ENCODE data around the gene TMEM117. TPM values are rescaled to one million over a fixed set of nuclear protein-coding genes. Genes with fewer than 3 reads are reported as not detected.

TMEM117 gene
- total RNA-seq, 2 donors from 2014 or later: 5.8 to 6.5 TPM

- H3K9me3 ChIP-seq (ENCODE audit: control insufficient read depth, low read length, poor library complexity, severe bottlenecking): no peaks in the 10 kb centered on the region
- H3K27ac Mint-ChIP-seq: no peak overlapping the region
- H3K4me3 Mint-ChIP-seq: no peak overlapping the region
- DNase-seq (no peak), ATAC-seq (no peak)
- H3K27me3 Mint-ChIP-seq: no peaks in the 10 kb centered on the region
- peaks cover 6% of the 10 kb centered on the region for H3K4me1 Mint-ChIP-seq
- H3K36me3 Mint-ChIP-seq (ENCODE audit: low read depth): no peaks in the 10 kb centered on the region
Measured at GRCh38 chr12:44285321-44285960, 449.6 kb downstream of the TMEM117 start.

- no peak for ATAC-seq
- Mint-ChIP-seq H3K4me3 (no peak overlapping the region), H3K36me3 (ENCODE audit: low read depth) (no peaks in the 10 kb centered on the region), H3K4me1 (peaks cover 6% of the 10 kb centered on the region), H3K27ac (peak overlapping the region; percentile 10), H3K27me3 (no peaks in the 10 kb centered on the region)
- no peaks in the 10 kb centered on the region for H3K9me3 ChIP-seq (ENCODE audit: control insufficient read depth, low read length, poor library complexity, severe bottlenecking)
- DNase-seq: no peak
Measured at GRCh38 chr12:44286336-44286735, 450.5 kb downstream of the TMEM117 start.

- ATAC-seq (no peak), DNase-seq (no peak)
- H3K9me3 ChIP-seq (ENCODE audit: control insufficient read depth, low read length, poor library complexity, severe bottlenecking): no peaks in the 10 kb centered on the region
- Mint-ChIP-seq H3K27me3 (no peaks in the 10 kb centered on the region), H3K4me1 (peaks cover 6% of the 10 kb centered on the region), H3K4me3 (no peak overlapping the region), H3K27ac (peak overlapping the region; percentile 10), H3K36me3 (ENCODE audit: low read depth) (no peaks in the 10 kb centered on the region)
Measured at GRCh38 chr12:44286821-44287505, 451.1 kb downstream of the TMEM117 start.

- no peaks in the 10 kb centered on the region for H3K9me3 ChIP-seq (ENCODE audit: control insufficient read depth, low read length, poor library complexity, severe bottlenecking)
- no peak overlapping the region for H3K27ac Mint-ChIP-seq
- no peak overlapping the region for H3K4me3 Mint-ChIP-seq
- no peak for ATAC-seq
- no peaks in the 10 kb centered on the region for H3K27me3 Mint-ChIP-seq
- H3K36me3 Mint-ChIP-seq (ENCODE audit: low read depth): peaks cover 3% of the 10 kb centered on the region
- H3K4me1 Mint-ChIP-seq: peaks cover 6% of the 10 kb centered on the region
- no peak for DNase-seq
Measured at GRCh38 chr12:44287545-44287944, 451.7 kb downstream of the TMEM117 start.

GRCh38 chr12:44294649-44295048 lies 458.8 kb downstream of the TMEM117 start:
- peaks cover 7% of the 10 kb centered on the region for H3K36me3 Mint-ChIP-seq (ENCODE audit: low read depth)
- ATAC-seq: no peak
- H3K27ac Mint-ChIP-seq: no peak overlapping the region
- no peaks in the 10 kb centered on the region for H3K27me3 Mint-ChIP-seq
- H3K4me3 Mint-ChIP-seq: no peak overlapping the region
- DNase-seq: no peak
- no peaks in the 10 kb centered on the region for H3K9me3 ChIP-seq (ENCODE audit: control insufficient read depth, low read length, poor library complexity, severe bottlenecking)
- no peaks in the 10 kb centered on the region for H3K4me1 Mint-ChIP-seq

GRCh38 chr12:44295958-44296623 lies 460.2 kb downstream of the TMEM117 start:
- peaks cover 8% of the 10 kb centered on the region for H3K36me3 Mint-ChIP-seq (ENCODE audit: low read depth)
- H3K27me3 Mint-ChIP-seq: no peaks in the 10 kb centered on the region
- H3K4me1 Mint-ChIP-seq: no peaks in the 10 kb centered on the region
- no peak overlapping the region for H3K27ac Mint-ChIP-seq
- no peak overlapping the region for H3K4me3 Mint-ChIP-seq
- ATAC-seq: no peak
- no peaks in the 10 kb centered on the region for H3K9me3 ChIP-seq (ENCODE audit: control insufficient read depth, low read length, poor library complexity, severe bottlenecking)
- no peak for DNase-seq

- H3K27ac Mint-ChIP-seq: no peak overlapping the region
- DNase-seq (no peak), ATAC-seq (no peak)
- peaks cover 10% of the 10 kb centered on the region for H3K36me3 Mint-ChIP-seq (ENCODE audit: low read depth)
- H3K4me3 Mint-ChIP-seq: no peak overlapping the region
- H3K4me1 Mint-ChIP-seq: no peaks in the 10 kb centered on the region
- no peaks in the 10 kb centered on the region for H3K27me3 Mint-ChIP-seq
- H3K9me3 ChIP-seq (ENCODE audit: control insufficient read depth, low read length, poor library complexity, severe bottlenecking): no peaks in the 10 kb centered on the region
Measured at GRCh38 chr12:44296624-44297197, 460.8 kb downstream of the TMEM117 start.

- Mint-ChIP-seq H3K4me3 (no peak overlapping the region), H3K27ac (no peak overlapping the region), H3K36me3 (ENCODE audit: low read depth) (peaks cover 6% of the 10 kb centered on the region), H3K4me1 (no peaks in the 10 kb centered on the region), H3K27me3 (no peaks in the 10 kb centered on the region)
- no peaks in the 10 kb centered on the region for H3K9me3 ChIP-seq (ENCODE audit: control insufficient read depth, low read length, poor library complexity, severe bottlenecking)
- DNase-seq (no peak), ATAC-seq (no peak)
Measured at GRCh38 chr12:44299524-44299923, 463.6 kb downstream of the TMEM117 start.

- ATAC-seq (no peak), DNase-seq (no peak)
- H3K4me3 Mint-ChIP-seq: no peak overlapping the region
- no peaks in the 10 kb centered on the region for H3K4me1 Mint-ChIP-seq
- H3K36me3 Mint-ChIP-seq (ENCODE audit: low read depth): no peaks in the 10 kb centered on the region
- no peaks in the 10 kb centered on the region for H3K27me3 Mint-ChIP-seq
- H3K9me3 ChIP-seq (ENCODE audit: control insufficient read depth, low read length, poor library complexity, severe bottlenecking): no peaks in the 10 kb centered on the region
- no peak overlapping the region for H3K27ac Mint-ChIP-seq
Measured at GRCh38 chr12:44307506-44308168, 471.8 kb downstream of the TMEM117 start.

GRCh38 chr12:44313188-44313587 lies 477.3 kb downstream of the TMEM117 start:
- no peak overlapping the region for H3K27ac Mint-ChIP-seq
- H3K36me3 Mint-ChIP-seq (ENCODE audit: low read depth): no peaks in the 10 kb centered on the region
- ATAC-seq: no peak
- H3K27me3 Mint-ChIP-seq: no peaks in the 10 kb centered on the region
- no peak overlapping the region for H3K4me3 Mint-ChIP-seq
- no peaks in the 10 kb centered on the region for H3K9me3 ChIP-seq (ENCODE audit: control insufficient read depth, low read length, poor library complexity, severe bottlenecking)
- DNase-seq: no peak
- peaks cover 12% of the 10 kb centered on the region for H3K4me1 Mint-ChIP-seq

GRCh38 chr12:44314007-44314500 lies 478.2 kb downstream of the TMEM117 start:
- Mint-ChIP-seq H3K27ac (no peak overlapping the region), H3K27me3 (no peaks in the 10 kb centered on the region), H3K36me3 (ENCODE audit: low read depth) (no peaks in the 10 kb centered on the region), H3K4me3 (no peak overlapping the region), H3K4me1 (peaks cover 12% of the 10 kb centered on the region)
- DNase-seq (no peak), ATAC-seq (no peak)
- no peaks in the 10 kb centered on the region for H3K9me3 ChIP-seq (ENCODE audit: control insufficient read depth, low read length, poor library complexity, severe bottlenecking)

- Mint-ChIP-seq H3K4me1 (peaks cover 13% of the 10 kb centered on the region), H3K27ac (no peak overlapping the region), H3K4me3 (no peak overlapping the region), H3K36me3 (ENCODE audit: low read depth) (peaks cover 5% of the 10 kb centered on the region), H3K27me3 (no peaks in the 10 kb centered on the region)
- no peaks in the 10 kb centered on the region for H3K9me3 ChIP-seq (ENCODE audit: control insufficient read depth, low read length, poor library complexity, severe bottlenecking)
- ATAC-seq: no peak
- DNase-seq: no peak
Measured at GRCh38 chr12:44317651-44318126, 481.8 kb downstream of the TMEM117 start.

GRCh38 chr12:44331269-44331668 lies 495.4 kb downstream of the TMEM117 start:
- no peaks in the 10 kb centered on the region for H3K4me1 Mint-ChIP-seq
- ATAC-seq: no peak
- DNase-seq: no peak

More at GRCh38 chr12:44331269-44331668, 495.4 kb downstream of the TMEM117 start:
- Mint-ChIP-seq H3K27me3 (no peaks in the 10 kb centered on the region), H3K36me3 (ENCODE audit: low read depth) (peaks cover 2% of the 10 kb centered on the region), H3K27ac (no peak overlapping the region), H3K4me3 (no peak overlapping the region)
- H3K9me3 ChIP-seq (ENCODE audit: control insufficient read depth, low read length, poor library complexity, severe bottlenecking): no peaks in the 10 kb centered on the region
